Peyer's patch (tissue), 4 donors: Measurements from ENCODE around the gene GFOD2.

Experiments
- POLR2A ChIP-seq, 2 donors: fragments of 450-650 bp; IDR thresholded peaks; one replicate each; pipeline ENCODE4 v1.5.1; 2017; ENCODE audit warnings: antibody characterized with exemption in 2 of 2, mild to moderate bottlenecking in 2 of 2, moderate library complexity in 2 of 2
- TF ChIP-seq, protein P1 (sequence below), 6 experiments: fragments of 450-650 bp in 4 of 6; fragments of 200-600 bp in 2 of 6; sonication (generic) in 1 of 6; IDR thresholded peaks; one replicate each; pipeline ENCODE4 v1.5.1; 2017 to 2019; ENCODE audit warnings: antibody characterized with exemption in 6 of 6, mild to moderate bottlenecking in 3 of 6, moderate library complexity in 1 of 6

DNA sequence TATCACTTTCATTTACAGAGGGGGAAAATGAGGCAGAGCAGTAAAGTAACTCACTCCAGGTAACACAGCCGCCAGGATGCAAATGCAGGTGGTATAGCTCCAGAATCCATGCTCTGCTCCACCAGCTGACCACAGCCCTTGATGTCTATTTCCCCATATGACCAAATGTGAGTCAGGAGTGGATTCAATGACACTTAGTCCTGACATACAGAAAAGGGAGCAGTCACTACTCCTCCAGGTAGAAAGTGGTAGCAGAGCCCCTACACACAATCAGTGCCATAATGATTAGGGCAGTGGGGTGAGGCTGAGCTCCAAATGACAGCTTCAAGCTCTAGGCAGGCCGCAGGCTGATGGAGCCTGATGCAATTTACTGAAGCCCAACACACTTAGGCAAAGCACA, 43.3 kb upstream of the GFOD2 start:
- TF ChIP-seq POLR2A (IDR thresholded peaks at IDR 0.05): no peak
- TF ChIP-seq, protein P1, sequence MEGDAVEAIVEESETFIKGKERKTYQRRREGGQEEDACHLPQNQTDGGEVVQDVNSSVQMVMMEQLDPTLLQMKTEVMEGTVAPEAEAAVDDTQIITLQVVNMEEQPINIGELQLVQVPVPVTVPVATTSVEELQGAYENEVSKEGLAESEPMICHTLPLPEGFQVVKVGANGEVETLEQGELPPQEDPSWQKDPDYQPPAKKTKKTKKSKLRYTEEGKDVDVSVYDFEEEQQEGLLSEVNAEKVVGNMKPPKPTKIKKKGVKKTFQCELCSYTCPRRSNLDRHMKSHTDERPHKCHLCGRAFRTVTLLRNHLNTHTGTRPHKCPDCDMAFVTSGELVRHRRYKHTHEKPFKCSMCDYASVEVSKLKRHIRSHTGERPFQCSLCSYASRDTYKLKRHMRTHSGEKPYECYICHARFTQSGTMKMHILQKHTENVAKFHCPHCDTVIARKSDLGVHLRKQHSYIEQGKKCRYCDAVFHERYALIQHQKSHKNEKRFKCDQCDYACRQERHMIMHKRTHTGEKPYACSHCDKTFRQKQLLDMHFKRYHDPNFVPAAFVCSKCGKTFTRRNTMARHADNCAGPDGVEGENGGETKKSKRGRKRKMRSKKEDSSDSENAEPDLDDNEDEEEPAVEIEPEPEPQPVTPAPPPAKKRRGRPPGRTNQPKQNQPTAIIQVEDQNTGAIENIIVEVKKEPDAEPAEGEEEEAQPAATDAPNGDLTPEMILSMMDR (IDR thresholded peaks at IDR 0.05): no peak
